ENCODE measurements around the gene CTSG.
"Not testable (repeated sequence)": the region's sequence is repeated elsewhere in the genome, so short reads cannot be mapped to it uniquely, and the experiment has no call there.

Gene CTSG

DNA sequence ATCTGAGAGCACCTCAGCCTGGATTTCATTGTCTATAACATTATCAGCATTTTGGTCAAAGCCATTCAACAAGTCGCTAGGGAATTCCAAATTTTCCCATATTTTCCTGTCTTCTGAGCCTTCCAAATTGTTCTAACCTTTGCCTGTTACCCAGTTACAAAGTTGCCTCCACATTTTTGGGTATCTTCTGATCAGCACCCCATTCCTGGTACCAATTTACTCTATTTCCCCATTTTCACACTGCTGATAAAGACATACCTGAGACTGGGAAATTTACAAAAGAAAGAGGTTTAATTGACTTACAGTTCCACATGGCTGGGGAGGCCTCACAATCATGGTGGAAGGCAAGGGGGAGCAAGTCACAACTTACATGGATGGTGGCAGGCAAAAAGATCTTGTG lies 27.0 kb downstream of the CTSG start:
- in situ Hi-C loops (cut with MboI; ENCODE audit: low sequenced_read_pairs), result not testable (repeated sequence)

- in situ Hi-C loops (cut with MboI; ENCODE audit: low sequenced_read_pairs), result no loop called here
Measured at GRCh38 chr14:24542346-24542936, 33.6 kb downstream of the CTSG start.

DNA sequence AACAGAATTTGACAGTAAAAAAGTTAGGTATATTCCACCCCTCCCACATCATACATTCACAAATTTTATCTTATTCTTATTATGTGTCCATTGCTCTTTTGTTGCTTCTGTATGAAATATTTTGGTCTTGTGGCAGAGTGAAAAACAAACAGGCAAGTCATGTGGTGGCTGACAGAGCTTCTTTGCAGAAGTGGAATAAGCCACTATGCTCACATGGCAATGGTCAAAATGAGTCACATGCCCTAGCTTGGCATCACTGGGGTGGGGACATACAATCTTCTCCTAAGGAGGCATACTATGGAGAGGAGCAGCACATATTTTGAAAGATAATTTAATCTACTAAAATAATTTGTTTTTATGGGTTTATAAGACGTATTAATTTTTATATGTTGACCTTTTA lies 40.3 kb downstream of the CTSG start:
- in situ Hi-C loops (cut with MboI; ENCODE audit: low sequenced_read_pairs), result no loop called here

- in situ Hi-C loops (cut with MboI; ENCODE audit: low sequenced_read_pairs), result no loop called here
Measured at GRCh38 chr14:24534286-24534685, 41.8 kb downstream of the CTSG start.

GRCh38 chr14:24525877-24526620 lies 50.0 kb downstream of the CTSG start:
- in situ Hi-C loops (cut with MboI; ENCODE audit: low sequenced_read_pairs), result not testable (repeated sequence)
